GM12878 (cell line): ENCODE results near the gene HK3. TPM values are rescaled to one million over a fixed set of nuclear protein-coding genes. Genes with fewer than 3 reads are reported as not detected.

Experiments used
- BHLHE40 ChIP-seq, 2 experiments: fragments of 450-650 bp in 1 of 2; IDR thresholded peaks; 2 replicates each; pipeline ENCODE4 v1.6.1; 2011 to 2017; ENCODE audit warnings: low read depth in 2 of 2, borderline replicate concordance in 1 of 2, improper control_type of control experiment in 1 of 2, low read length in 1 of 2, mild to moderate bottlenecking in 1 of 2
- CTCF ChIP-seq, 3 experiments: IDR thresholded peaks in 2 of 3; conservative IDR thresholded peaks in 1 of 3; 2 replicates each; pipeline ENCODE4 v1.5.1; 2011; ENCODE audit warnings: low read depth in 3 of 3, low read length in 3 of 3, mild to moderate bottlenecking in 3 of 3, control low read depth in 2 of 3, moderate library complexity in 2 of 3, inconsistent platforms in 1 of 3, mixed read lengths in 1 of 3; ENCODE audit not compliant: control insufficient read depth in 2 of 3, insufficient read depth in 1 of 3; ENCODE audit errors: extremely low read depth in 1 of 3
- E2F4 ChIP-seq: IDR thresholded peaks from 2 replicates; pipeline ENCODE4 v1.6.1; 2012; ENCODE audit warnings: low read depth, low read length, improper control_type of control experiment
- EZH2 ChIP-seq: IDR thresholded peaks from 2 replicates; pipeline ENCODE4 v1.6.1; 2012; ENCODE audit warnings: low read depth, mild to moderate bottlenecking, control low read depth, inconsistent platforms, low read length, borderline replicate concordance; ENCODE audit not compliant: control insufficient read depth
- HCFC1 ChIP-seq: fragments of 150-350 bp; IDR thresholded peaks from 2 replicates; pipeline ENCODE4 v1.6.1; 2014; ENCODE audit warnings: low read length
- HSF1 ChIP-seq: fragments of 150-350 bp; IDR thresholded peaks from 2 replicates; pipeline ENCODE4 v1.6.1; 2014; ENCODE audit warnings: mild to moderate bottlenecking, low read depth, low read length
- MTA2 ChIP-seq: fragments of 450-650 bp; IDR thresholded peaks from 2 replicates; pipeline ENCODE4 v1.6.1; 2016; ENCODE audit warnings: low read depth, mild to moderate bottlenecking, moderate library complexity
- MXI1 ChIP-seq: fragments of 150-350 bp; IDR thresholded peaks from 2 replicates; pipeline ENCODE4 v1.6.1; 2011; ENCODE audit warnings: low read depth, mild to moderate bottlenecking, inconsistent platforms, low read length, improper control_type of control experiment
- NFYA ChIP-seq: IDR thresholded peaks from 2 replicates; pipeline ENCODE4 v1.6.1; 2011; ENCODE audit warnings: low read depth, mild to moderate bottlenecking, low read length, improper control_type of control experiment, borderline replicate concordance
- SP1 ChIP-seq: IDR thresholded peaks from one replicate; pipeline ENCODE4 v1.6.1; 2011; ENCODE audit warnings: low read depth, low read length
- SUZ12 ChIP-seq: fragments of 200-600 bp; sonication (generic); IDR thresholded peaks from one replicate; pipeline ENCODE4 v1.6.1; 2018; ENCODE audit warnings: antibody characterized with exemption, mild to moderate bottlenecking; ENCODE audit not compliant: unreplicated experiment
- TCF3 ChIP-seq: IDR thresholded peaks from 2 replicates; pipeline ENCODE4 v1.6.1; 2012; ENCODE audit warnings: low read depth, mild to moderate bottlenecking, low read length, borderline replicate concordance; ENCODE audit not compliant: insufficient read depth
- TCF7 ChIP-seq: IDR thresholded peaks from 2 replicates; pipeline ENCODE4 v1.6.1; 2014; ENCODE audit warnings: antibody characterized with exemption, borderline replicate concordance
- YBX1 ChIP-seq: fragments of 450-650 bp; IDR thresholded peaks from 2 replicates; pipeline ENCODE4 v1.6.1; 2016; ENCODE audit warnings: antibody characterized with exemption
- ZBTB40 ChIP-seq: fragments of 450-650 bp; IDR thresholded peaks from 2 replicates; pipeline ENCODE4 v1.6.1; 2016; ENCODE audit warnings: mild to moderate bottlenecking, moderate library complexity, borderline replicate concordance
- ZNF592 ChIP-seq: fragments of 450-650 bp; IDR thresholded peaks from 2 replicates; pipeline ENCODE4 v1.6.1; 2017; ENCODE audit warnings: mild to moderate bottlenecking, moderate library complexity
- polyA plus RNA-seq, 11 experiments: library from polyadenylated mRNA; depleted of rRNA in 4 of 11; unstranded in 6 of 11; stranded (reverse) in 5 of 11; fragments of >200 nt; fragmentation: Nextera tagmentation in 4 of 11; fragmentation: Illumina TruSeq in 1 of 11; extraction: Ambion mirVana in 4 of 11; extraction: Trizol in 1 of 11; gene quantifications; 1 replicate in 1 of 11; 2 replicates in 10 of 11; pipeline versions ENCODE4 v1.2.1 to v1.2.3, GENCODE V29; 2011 to 2016; ENCODE audit warnings: inconsistent platforms in 2 of 11, missing spikeins in 2 of 11, low read depth in 1 of 11
- total RNA-seq, 4 experiments: library from RNA; depleted of rRNA in 3 of 4; stranded (reverse); fragments of >200 nt in 3 of 4; fragmentation: Illumina TruSeq in 1 of 4; extraction: Trizol in 1 of 4; gene quantifications; 2 replicates each; pipeline versions ENCODE4 v1.2.1 to v1.2.3, GENCODE V29; 2013 to 2021

HK3 gene
- total and polyA plus RNA-seq, 10 of the 15 experiments (the other 5 are each of a cell fraction or from before 2014, with no cell fraction given), result 0.13 to 1.3 (median 0.26) TPM; not detected in 4

- TF ChIP-seq MTA2, result no peak
- no peak for TF ChIP-seq YBX1
- peak; percentile 97 for TF ChIP-seq MXI1
- no peak for TF ChIP-seq TCF3
- TF ChIP-seq BHLHE40 (IDR thresholded peaks at IDR 0.05; ENCODE audit: borderline replicate concordance in 1 of 2, low read depth in 2 of 2, low read length in 1 of 2), result peak; percentile 54 to 75; a peak in 2 of 4 replicates
- TF ChIP-seq NFYA, result no peak
- TF ChIP-seq EZH2, result no peak
- TF ChIP-seq HCFC1, result peak; percentile 37; the same call in 1 of the 2 replicates
- no peak for TF ChIP-seq ZNF592
- no peak for TF ChIP-seq SUZ12
- TF ChIP-seq E2F4, result no peak
- no peak for TF ChIP-seq SP1
- no peak for TF ChIP-seq CTCF (IDR thresholded peaks at IDR 0.05 in 2 of 3, conservative IDR thresholded peaks at IDR 0.05 in 1 of 3; ENCODE audit: control insufficient read depth in 2 of 3, extremely low read depth in 1 of 3, insufficient read depth in 1 of 3, low read depth in 3 of 3, low read length in 3 of 3)
- TF ChIP-seq HSF1, result no peak
- TF ChIP-seq ZBTB40, result peak; percentile 84
- no peak for TF ChIP-seq TCF7
These were observed 61.4 kb downstream of the HK3 start (continued) for GRCh38 chr5:176837707-176838115.
